ENCODE results near the gene PDE8B.

The PDE8B gene

GRCh38 chr5:77232574-77233358 lies 22.3 kb downstream of the PDE8B start:
- DNase-seq: no peak

GRCh38 chr5:77235846-77236721 lies 25.6 kb downstream of the PDE8B start:
- DNase-seq: no peak

GRCh38 chr5:77239126-77239741 lies 28.8 kb downstream of the PDE8B start:
- DNase-seq: no peak

- no peak for DNase-seq
Observed at GRCh38 chr5:77241444-77241843, 31.0 kb downstream of the PDE8B start.

GRCh38 chr5:77249475-77249874 lies 39.0 kb downstream of the PDE8B start:
- no peak for DNase-seq

- DNase-seq: no peak
Observed at GRCh38 chr5:77250021-77250420, 39.5 kb downstream of the PDE8B start.

- no peak for DNase-seq
Observed at GRCh38 chr5:77251921-77252320, 41.4 kb downstream of the PDE8B start.

- no peak for DNase-seq
Observed at GRCh38 chr5:77255617-77256016, 45.1 kb downstream of the PDE8B start.

- no peak for DNase-seq
Observed at GRCh38 chr5:77256406-77256805, 45.9 kb downstream of the PDE8B start.

GRCh38 chr5:77258652-77259051 lies 48.2 kb downstream of the PDE8B start:
- no peak for DNase-seq

GRCh38 chr5:77259476-77259875 lies 49.0 kb downstream of the PDE8B start:
- no peak for DNase-seq

- no peak for DNase-seq
Observed at GRCh38 chr5:77262697-77263096, 52.2 kb downstream of the PDE8B start.

- DNase-seq: no peak
Observed at GRCh38 chr5:77266291-77266690, 55.8 kb downstream of the PDE8B start.

- no peak for DNase-seq
Observed at GRCh38 chr5:77267496-77267895, 57.0 kb downstream of the PDE8B start.

GRCh38 chr5:77272206-77272605 lies 61.7 kb downstream of the PDE8B start:
- no peak for DNase-seq

GRCh38 chr5:77277759-77278158 lies 67.3 kb downstream of the PDE8B start:
- no peak for DNase-seq

- DNase-seq: no peak
Observed at GRCh38 chr5:77280036-77280435, 69.6 kb downstream of the PDE8B start.

- DNase-seq: no peak
Observed at GRCh38 chr5:77281969-77282336, 71.5 kb downstream of the PDE8B start.

GRCh38 chr5:77282337-77283027 lies 72.0 kb downstream of the PDE8B start:
- no peak for DNase-seq

- DNase-seq: no peak
Observed at GRCh38 chr5:77285251-77285841, 74.9 kb downstream of the PDE8B start.

- DNase-seq: no peak
Observed at GRCh38 chr5:77292026-77292757, 81.7 kb downstream of the PDE8B start.

GRCh38 chr5:77294185-77294584 lies 83.7 kb downstream of the PDE8B start:
- DNase-seq: no peak
